ENCODE measurements around the gene RNF223. TPM values are rescaled to one million over a fixed set of nuclear protein-coding genes. Genes with fewer than 3 reads are reported as not detected.
"Not testable (repeated sequence)": the region's sequence is repeated elsewhere in the genome, so short reads cannot be mapped to it uniquely, and the experiment has no call there.

Gene RNF223
- total RNA-seq, 1 donor from 2014 or later = not detected

DNA sequence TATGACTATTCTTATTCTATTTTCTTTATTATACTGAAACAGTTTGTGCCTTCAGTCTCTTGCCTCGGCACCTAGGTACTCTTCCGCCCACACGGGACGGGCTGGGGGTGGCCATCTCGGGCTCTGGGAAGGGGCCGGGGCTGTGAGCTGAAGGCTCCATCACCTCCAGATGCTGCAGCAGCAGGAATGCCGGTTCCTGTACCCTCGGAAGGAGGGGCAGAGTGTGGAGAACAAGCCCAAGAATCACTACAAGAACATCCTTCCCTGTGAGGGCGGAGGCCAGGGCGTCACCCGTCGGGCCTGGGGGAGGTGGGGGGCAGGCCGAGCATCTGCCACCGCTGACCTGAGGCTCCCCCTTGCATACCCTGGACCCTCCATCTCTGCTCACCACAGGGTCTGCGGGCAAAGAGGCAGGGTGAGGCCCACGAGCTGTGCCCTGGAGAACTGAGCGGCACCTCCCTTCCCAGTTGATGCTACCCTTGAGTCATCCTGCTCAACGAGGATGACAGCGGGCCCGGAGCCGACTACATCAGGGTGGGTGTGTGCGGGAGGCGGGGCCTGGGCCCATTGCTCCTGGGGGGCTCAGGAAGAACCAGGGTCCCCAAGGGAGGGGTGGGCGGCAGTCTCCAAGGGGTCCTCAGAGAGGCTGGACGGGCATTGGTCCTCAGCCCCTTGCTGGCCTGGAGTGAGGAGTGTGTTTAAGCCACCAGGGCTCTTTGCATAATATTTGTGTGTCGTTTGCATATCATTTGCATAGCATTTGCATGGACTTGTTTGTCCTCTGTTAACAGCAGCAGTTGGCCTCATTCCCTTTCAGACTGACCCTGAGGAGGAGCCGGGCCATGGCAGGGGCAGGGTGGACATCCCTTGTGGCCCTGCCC is 7.5 kb downstream of the RNF223 start:
- intact Hi-C loops (cut with DNase I) = loop anchor here (10.0 kb wide), 1 partner anchor 52 kb away; the partner anchor contains the start of gene ISG15
- DNase-seq (ENCODE audit: low spot score) = no peak

DNA sequence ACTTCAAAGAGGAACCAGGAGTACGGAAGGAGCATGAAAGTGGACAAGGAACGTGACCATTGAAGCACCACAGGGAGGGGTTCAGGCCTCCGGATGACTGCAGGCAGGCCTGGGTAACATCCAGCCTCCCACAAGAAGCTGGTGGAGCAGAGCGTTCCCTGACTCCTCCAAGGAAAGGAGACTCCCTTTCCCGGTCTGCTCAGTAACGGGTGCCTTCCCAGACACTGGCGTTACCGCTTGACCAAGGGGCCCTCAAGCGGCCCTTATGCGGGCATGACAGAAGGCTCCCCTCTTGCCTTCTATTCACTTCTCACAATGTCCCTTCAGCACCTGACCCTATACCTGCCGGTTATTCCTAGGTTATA is 8.2 kb downstream of the RNF223 start:
- DNase-seq (ENCODE audit: low spot score) = not testable (repeated sequence)
- intact Hi-C loops (cut with DNase I) = loop anchor here (10.0 kb wide), 1 partner anchor 51 kb away; the partner anchor contains the start of gene ISG15

DNA sequence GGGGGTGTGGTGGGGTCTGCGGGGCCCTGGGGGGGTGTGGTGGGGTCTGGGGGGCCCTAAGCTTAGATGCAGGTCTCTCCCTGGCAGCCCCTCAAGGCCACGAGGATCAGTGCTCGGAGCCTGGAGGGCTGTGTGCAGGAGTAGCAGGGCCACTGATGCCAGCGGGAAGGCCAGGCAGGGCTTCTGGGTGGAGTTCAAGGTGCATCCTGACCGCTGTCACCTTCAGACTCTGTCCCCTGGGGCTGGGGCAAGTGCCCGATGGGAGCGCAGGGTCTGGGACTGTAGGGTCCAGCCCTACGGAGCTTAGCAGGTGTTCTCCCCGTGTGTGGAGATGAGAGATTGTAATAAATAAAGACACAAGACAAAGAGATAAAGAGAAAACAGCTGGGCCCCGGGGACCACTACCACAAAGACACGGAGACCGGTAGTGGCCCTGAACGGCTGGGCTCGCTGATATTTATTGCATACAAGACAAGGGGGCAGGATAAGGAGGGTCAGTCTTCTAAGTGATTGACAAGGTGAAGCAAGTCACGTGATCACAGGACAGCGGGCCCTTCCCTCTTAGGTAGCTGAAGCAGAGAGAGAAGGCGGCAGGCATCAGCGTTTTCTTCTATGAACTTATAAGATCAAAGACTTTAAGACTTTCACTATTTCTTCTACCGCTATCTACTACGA is 8.7 kb downstream of the RNF223 start:
- DNase-seq (ENCODE audit: low spot score) = no peak
- intact Hi-C loops (cut with DNase I) = loop anchor here (10.0 kb wide), 1 partner anchor 51 kb away; the partner anchor contains the start of gene ISG15

DNA sequence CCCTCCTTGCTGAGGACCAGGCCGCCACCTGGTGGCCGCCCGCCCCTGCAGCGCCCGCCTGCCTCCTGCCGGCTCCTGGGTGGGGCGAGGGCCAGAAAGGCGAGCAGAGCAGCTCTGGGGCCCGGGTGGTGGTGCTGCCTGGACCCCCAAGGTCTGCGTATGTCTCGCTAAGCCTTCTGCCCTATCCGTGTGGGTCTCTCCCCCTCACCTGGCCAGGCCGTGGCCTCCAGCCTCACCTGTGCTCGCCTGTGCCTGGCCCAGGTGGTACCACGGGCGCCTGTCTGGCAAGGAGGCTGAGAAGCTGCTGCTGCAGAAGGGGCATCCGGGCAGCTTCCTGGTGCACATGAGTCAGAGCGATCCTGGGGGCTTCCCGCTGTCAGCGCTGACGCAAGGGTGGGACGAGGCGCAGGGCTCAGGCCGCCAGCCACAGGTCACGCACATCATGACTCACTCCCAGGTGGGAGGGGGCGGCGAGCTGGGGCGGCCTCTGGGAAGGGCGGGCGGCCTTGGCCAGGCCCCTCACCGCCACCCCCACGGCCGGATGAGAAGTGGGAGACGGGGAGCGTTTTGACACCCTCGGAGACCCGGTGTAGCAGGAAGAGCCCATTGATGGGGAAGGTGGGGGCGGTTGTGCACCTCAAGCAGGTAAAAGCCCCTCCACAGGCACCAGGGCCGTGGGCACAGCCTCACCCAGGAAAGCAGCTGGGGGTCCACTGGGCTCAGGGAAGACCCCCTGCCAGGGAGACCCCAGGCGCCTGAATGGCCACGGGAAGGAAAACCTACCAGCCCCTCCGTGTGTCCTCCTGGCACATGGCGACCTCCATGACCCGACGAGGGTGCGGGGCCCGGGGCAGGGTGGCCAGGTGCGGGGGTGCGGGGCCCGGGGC is 9.9 kb downstream of the RNF223 start:
- no peak for DNase-seq (ENCODE audit: low spot score)
- intact Hi-C loops (cut with DNase I) = loop anchor here (1.0 to 10.0 kb wide), 3 partner anchors 31 to 80 kb away; partner anchors contain the start of gene ISG15

DNA sequence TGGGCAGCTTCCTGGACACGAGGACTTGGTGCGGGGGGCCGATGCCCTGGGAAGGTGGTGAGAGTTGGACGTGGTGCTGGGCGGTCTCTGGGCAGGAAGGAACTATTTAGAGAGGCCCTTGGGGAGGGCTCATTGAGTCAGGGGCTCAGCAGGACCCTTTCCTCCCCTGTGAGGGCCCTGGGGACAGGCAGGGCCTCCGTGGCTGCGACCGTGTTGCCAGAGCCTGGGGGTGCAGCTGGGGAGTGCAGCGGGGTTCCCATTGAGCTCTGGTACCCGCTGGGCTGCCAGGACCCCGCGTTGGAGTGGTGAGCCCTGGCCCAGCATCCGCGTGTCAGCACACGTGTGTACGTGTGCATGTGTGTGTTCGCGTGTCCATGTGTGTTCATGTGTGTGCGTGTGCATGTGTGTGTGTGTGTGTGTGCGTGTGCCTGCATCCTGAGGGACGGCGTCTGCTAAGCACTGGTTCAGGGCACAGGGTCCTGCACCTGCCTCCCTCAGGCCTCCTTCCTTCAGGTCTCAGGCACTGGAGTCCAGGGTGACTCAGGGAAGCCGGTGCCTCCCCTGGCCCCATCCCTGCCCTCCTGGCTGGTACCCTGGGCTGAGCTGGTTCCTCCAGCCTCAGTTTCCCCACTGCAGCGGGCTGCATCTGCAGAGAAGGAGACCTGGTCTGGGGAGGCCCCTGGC is 10.7 kb downstream of the RNF223 start:
- no peak for DNase-seq (ENCODE audit: low spot score)
- intact Hi-C loops (cut with DNase I) = loop anchor here (2.0 to 10.0 kb wide), 2 partner anchors 31 to 49 kb away; partner anchors contain the start of gene ISG15

DNA sequence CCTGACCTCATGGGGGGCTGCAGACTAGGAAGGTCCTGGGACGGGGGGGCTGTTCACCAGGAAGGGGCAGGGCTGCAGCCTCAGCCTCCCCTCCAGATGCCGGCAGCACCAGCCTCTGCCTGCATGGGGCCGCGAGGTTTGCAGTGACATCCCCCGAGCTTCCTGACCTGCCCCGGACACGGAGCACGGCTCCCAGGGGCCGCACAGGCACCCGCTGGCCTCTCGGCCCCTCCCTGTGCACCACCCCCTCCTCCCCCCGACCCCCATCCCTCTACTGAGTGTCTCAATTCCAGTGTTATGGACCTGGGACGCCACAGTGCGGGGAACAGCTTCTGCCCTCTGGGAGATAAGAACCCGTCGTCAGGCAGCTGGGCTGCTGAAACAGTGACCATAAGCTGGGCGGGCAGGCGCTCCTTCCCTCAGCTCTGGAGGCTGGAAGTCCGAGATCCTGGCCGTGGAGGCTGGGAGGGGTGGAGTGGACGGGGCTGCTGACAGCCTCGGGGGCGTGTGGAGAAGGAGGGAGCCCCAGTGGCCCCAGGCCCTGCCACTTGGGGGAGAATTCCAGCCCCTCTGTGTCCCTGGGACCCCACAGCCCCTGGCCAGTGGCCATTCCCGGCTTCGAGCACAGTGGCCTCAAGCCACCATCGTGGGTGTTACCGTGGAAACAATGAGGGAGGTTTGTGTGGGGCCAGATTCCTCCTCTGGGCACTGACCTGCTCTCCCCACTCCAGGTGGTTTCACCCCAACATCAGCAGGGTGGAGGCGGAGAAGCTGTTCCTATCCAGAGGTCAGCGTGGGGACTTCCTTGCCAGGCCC is 11.6 kb downstream of the RNF223 start:
- DNase-seq (ENCODE audit: low spot score) = no peak
- intact Hi-C loops (cut with DNase I) = loop anchor here (2.0 to 10.0 kb wide), 2 partner anchors 30 to 48 kb away; partner anchors contain the start of gene ISG15

DNA sequence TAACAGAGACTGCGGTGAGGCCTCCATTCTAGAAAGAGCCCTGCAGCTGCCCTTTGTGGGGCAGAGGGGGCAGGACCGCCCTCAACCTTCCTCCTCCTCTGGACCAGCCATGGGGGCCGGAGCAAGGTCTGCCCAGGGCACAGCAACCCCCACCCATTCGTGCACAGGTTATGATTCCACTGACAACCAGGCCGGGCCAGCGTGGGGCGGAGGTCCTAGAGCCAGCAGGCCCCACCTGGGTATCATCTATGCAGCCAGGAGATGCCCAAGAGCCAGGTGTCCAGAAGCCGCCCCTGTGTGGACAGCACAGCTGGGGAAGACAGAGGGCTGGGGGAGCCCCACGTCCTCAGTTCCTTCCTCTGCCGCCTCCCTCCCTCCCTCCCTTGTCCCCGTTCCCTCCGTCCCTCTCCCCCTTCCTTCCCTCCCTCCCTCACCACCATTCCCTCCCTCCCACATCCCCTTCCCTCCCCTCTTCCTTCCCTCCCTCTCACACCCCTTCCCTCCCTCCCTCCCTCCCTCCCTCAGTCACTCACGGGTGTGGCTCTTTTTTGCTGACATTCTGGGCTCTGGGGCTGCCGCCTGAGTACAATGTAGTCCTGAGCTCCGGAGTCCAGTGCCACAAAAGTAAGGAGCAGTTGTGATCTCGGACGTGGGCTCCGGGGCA is 12.3 kb downstream of the RNF223 start:
- DNase-seq (ENCODE audit: low spot score) = no peak
- intact Hi-C loops (cut with DNase I) = loop anchor here (2.0 to 10.0 kb wide), 2 partner anchors 29 to 47 kb away; partner anchors contain the start of gene ISG15

DNA sequence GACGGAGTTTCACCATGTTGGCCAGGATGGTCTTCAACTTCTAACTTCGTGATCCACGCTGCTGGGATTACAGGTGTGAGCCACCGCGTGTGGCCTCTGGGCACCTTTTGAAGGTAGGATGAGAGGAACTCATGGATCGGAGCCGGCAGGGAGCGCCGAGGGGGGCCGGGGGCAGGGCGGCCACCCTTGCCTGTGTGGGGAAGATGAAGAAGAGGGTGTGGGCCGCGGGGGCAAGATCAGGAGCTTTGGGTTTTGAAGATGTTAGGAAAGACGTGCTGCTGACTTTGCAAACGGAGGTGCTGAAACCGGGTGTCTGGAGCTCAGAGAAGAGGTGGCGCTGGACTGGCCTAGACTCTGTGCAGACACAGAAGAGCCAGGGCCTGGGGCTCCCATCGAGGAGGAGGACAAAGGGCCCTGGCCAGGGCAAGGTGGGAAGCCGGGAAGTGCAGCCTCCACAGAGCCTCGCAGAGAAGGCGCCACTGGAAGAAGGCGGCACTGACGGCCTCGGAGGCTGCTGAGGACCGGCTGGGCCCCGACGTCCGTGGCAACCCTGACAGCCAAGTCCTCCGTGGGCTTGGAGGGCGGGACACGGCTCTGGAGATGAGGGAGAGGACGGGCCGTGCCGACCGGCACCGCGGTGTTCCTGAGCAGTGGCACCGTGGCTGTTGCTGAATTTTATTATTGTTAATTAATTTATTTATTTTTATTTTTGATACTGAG is 13.7 kb downstream of the RNF223 start:
- intact Hi-C loops (cut with DNase I) = loop anchor here (10.0 kb wide), 1 partner anchor 46 kb away; the partner anchor contains the start of gene ISG15
- no peak for DNase-seq (ENCODE audit: low spot score)

DNA sequence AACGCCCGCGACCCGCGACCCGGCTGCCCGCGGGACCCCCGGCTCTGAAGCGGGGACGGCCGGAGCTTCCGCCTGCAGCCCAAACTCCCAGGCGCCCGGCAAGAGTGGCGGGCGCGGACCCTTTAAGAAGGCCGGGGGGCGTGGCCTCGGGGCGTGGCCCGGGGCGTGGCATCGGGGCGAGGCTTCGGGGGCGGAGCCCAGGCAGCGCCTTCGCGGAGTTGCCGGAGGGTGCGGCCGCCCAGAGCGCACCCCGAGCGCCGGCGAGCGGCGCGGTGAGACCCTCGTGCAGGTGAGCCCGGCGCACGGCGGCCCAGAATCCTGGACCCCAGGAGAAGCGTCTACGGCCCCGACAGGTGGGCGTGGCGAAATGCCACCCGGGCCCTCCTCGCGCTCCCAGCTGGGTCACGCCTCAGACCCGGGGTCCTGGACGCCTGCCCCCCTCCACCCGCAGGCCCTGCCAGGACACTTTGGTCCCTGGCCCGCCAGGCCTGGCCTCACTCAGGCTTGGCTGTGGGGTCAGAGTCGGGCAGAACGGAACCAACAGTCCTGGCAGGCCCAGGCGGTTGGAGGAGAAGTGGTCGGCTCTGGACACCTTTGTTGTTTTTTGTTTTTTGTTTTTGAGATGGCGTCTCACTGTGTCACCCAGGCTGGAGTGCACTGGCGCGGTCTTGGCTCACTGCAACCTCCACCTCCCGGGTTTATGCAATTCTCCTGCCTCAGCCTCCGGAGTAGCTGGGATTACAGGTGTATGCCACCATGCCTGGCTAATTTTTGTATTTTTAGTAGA is 14.4 kb downstream of the RNF223 start:
- peak; percentile 87 for DNase-seq (ENCODE audit: low spot score)
- intact Hi-C loops (cut with DNase I) = loop anchor here (10.0 kb wide), 1 partner anchor 45 kb away; the partner anchor contains the start of gene ISG15

DNA sequence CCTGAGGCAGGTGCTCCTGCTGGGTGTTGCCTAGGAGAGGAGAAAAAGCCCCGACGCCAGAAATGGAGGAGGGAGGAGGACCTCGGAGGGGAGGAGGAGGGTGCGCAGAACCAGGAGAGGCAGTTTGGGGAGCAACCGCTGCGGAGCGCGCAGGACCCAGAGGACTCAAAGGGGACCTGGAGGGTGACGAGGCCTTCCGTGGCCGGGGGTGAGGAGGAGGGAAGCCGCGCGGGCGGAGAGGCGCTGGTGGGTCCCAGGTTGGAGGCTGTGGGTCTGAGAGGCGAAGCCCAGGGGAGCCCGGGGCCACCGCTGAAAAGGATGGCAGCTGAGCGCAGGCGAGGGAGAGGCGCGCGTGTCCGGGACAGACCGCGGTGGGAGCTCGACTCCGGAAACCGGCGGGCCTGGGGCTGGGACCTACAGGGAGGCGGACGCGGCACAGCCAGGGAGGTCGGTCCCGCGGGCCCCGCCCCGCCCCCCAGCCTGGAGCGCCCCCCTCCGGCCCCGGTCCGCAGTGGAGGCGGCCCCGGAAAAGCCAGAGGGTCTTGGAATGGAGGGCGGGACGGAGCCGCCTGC is 15.1 kb downstream of the RNF223 start:
- intact Hi-C loops (cut with DNase I) = no loop called here
- no peak for DNase-seq (ENCODE audit: low spot score)

DNA sequence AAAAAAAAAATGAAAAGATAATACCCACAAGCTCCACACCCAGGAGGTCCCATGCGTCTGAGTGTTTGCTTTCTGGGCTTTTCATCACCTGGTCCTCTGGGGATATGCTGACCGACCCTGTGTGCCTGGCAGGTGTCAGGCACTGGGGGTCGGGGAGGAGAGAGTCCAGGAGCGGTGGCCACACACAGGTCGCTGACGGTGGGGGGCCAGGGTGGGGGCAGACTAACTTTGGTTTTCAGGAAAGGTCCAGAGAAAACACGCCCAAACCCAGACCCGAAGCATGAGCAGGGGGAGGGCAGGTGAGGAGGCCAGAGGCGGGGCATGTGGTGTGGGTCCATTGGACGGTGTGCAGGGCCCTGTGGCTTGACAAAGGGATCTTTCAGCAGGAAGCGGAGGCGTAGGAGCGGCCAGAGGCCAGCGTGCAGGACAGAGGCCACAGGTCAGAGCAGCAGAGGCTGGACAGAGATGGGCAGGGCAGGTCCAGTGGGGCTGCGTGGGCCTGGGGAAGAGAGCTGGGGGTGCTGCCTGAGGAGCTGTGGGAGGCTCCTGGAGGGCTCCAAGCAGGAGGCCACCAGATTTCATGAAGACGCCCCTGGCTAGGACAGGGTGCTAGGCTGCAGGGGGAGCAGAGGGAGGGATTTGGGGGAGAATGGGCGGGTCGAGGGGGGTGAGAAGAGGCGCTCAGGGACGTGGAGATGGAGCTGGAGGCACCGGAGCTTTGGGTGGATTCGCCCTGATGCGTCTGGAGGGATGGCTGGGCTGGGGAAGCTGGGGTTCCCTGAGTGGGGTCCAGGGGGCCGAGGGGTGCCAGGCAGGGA is 15.8 kb downstream of the RNF223 start:
- intact Hi-C loops (cut with DNase I) = no loop called here
- DNase-seq (ENCODE audit: low spot score) = no peak

DNA sequence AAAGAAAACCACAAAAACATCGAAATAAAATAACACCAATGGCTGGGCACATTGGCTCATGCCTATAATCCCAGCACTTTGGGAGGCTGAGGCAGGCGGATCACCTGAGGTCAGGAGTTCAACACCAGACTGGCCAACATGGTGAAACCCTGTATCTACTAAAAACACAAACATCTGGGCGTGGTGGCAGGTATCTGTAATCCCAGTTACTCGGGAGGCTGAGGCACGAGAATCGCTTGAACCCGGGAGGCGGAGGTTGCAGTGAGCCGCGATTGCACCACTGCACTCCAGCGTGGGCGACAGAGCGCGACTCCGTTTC is 16.4 kb downstream of the RNF223 start:
- DNase-seq (ENCODE audit: low spot score); intact Hi-C loops (cut with DNase I): not testable (repeated sequence)

DNA sequence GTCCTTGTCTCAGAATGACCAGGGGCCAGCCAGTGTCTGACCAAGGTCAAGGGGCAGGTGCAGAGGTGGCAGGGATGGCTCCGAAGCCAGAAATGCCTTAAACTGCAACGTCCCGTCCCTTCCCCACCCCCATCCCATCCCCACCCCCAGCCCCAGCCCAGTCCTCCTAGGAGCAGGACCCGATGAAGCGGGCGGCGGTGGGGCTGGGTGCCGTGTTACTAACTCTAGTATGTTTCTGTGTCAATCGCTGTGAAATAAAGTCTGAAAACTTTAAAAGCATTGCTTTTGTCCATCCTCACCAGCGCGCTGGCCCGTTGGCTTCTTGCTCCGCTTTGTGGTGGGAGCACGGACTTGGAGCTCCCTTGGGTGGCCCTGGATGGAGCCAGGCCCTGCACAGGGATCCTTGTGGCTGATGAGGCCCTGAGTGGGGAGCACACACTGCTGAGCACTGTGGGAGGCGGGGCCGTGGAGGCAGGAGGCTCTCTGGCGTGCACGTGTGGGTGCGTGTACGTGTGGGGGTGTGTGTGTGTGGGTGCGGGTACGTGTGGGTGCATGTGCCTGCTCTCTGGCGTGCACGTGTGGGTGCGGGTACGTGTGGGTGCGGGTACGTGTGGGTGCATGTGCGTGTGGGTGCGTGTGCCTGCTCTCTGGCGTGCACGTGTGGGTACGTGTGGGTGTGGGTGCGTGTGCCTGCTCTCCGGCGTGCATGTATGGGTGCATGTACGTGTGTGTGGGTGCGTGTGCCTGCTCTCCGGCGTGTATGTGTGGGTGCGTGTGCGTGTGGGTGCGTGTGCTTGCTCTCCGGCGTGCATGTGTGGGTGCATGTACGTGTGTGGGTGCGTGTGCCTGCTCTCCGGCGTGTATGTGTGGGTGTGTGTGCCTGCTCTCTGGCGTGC is 18.0 kb downstream of the RNF223 start:
- intact Hi-C loops (cut with DNase I) = no loop called here
- DNase-seq (ENCODE audit: low spot score) = no peak

DNA sequence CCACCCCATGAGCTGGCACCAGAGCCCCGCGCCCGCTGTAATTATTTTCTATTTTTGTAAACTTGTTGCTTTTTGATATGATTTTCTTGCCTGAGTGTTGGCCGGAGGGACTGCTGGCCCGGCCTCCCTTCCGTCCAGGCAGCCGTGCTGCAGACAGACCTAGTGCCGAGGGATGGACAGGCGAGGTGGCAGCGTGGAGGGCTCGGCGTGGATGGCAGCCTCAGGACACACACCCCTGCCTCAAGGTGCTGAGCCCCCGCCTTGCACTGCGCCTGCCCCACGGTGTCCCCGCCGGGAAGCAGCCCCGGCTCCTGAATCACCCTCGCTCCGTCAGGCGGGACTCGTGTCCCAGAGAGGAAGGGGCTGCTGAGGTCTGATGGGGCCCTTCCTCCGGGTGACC is 19.1 kb downstream of the RNF223 start:
- DNase-seq (ENCODE audit: low spot score) = no peak
- intact Hi-C loops (cut with DNase I) = no loop called here
